Smooth muscle cell (in vitro differentiated cells): ENCODE data around the gene POLR3E. TPM values are rescaled to one million over a fixed set of nuclear protein-coding genes. Genes with fewer than 3 reads are reported as not detected.
A peak's percentile ranks its signal among the peaks of the same experiment; 100 is the strongest.

ENCODE experiments used
- DNase-seq: peaks from one replicate; lab custom pipeline; 2025; ENCODE audit not compliant: unreplicated experiment; lab: John Stamatoyannopoulos, UW
- H2AFZ ChIP-seq: fragments of 200-600 bp; sonication (generic); 2 replicates; pipeline ENCODE4 v1.6.0; 2016; ENCODE audit warnings: antibody characterized with exemption, low read depth, mild to moderate bottlenecking
- H3F3A ChIP-seq: fragments of 200-600 bp; sonication (generic); 2 replicates; pipeline ENCODE4 v1.6.0; 2017; ENCODE audit warnings: antibody characterized with exemption, low read depth
- H3K27ac ChIP-seq: fragments of 200-600 bp; sonication (generic); 2 replicates; pipeline ENCODE4 v1.5.1; 2016; ENCODE audit warnings: low read depth, mild to moderate bottlenecking
- H3K27me3 ChIP-seq: fragments of 200-600 bp; sonication (generic); 2 replicates; pipeline ENCODE4 v1.6.1; 2016; ENCODE audit warnings: low read depth, mild to moderate bottlenecking
- H3K36me3 ChIP-seq: fragments of 200-600 bp; sonication (generic); 2 replicates; pipeline ENCODE4 v1.5.1; 2016; ENCODE audit warnings: low read depth
- H3K4me1 ChIP-seq: fragments of 200-600 bp; sonication (generic); 2 replicates; pipeline ENCODE4 v1.5.1; 2016; ENCODE audit warnings: low read depth
- H3K4me2 ChIP-seq: fragments of 200-600 bp; sonication (generic); 2 replicates; pipeline ENCODE4 v1.6.0; 2016; ENCODE audit warnings: mild to moderate bottlenecking
- H3K4me3 ChIP-seq: fragments of 200-600 bp; sonication (generic); 2 replicates; pipeline ENCODE4 v1.5.1; 2016; ENCODE audit warnings: mild to moderate bottlenecking
- H3K79me2 ChIP-seq: fragments of 200-600 bp; sonication (generic); 2 replicates; pipeline ENCODE4 v1.6.0; 2016; ENCODE audit warnings: low read depth, mild to moderate bottlenecking
- H3K9ac ChIP-seq: fragments of 200-600 bp; sonication (generic); 2 replicates; pipeline ENCODE4 v1.6.0; 2016; ENCODE audit warnings: low read depth
- H3K9me3 ChIP-seq: fragments of 200-600 bp; sonication (generic); replicated peaks from 2 replicates; pipeline ENCODE4 v1.5.1; 2016; ENCODE audit warnings: low read depth
- H4K20me1 ChIP-seq: fragments of 200-600 bp; sonication (generic); 2 replicates; pipeline ENCODE4 v1.6.0; 2016; ENCODE audit warnings: low read depth
- CTCF ChIP-seq: fragments of 200-600 bp; sonication (generic); IDR thresholded peaks from 2 replicates; pipeline ENCODE4 v1.5.1; 2017; ENCODE audit warnings: borderline replicate concordance, mild to moderate bottlenecking, antibody characterized with exemption; ENCODE audit not compliant: insufficient read depth, poor library complexity, severe bottlenecking
- WGBS: methylation state at CpG from one replicate; pipeline ENCODE4 v1.1.7; 2016; ENCODE audit warnings: low lambda C conversion rate; 5-methylcytosine and 5-hydroxymethylcytosine counted together
- polyA plus RNA-seq: library from polyadenylated mRNA; unstranded; fragments of >200 nt; fragmentation: Nextera tagmentation; extraction: Ambion mirVana; gene quantifications from 2 replicates; pipeline ENCODE4 v1.2.1, GENCODE V29; 2016
- total RNA-seq: library from RNA; depleted of rRNA; stranded (reverse); fragments of >200 nt; gene quantifications from 2 replicates; pipeline ENCODE4 v1.2.3, GENCODE V29; 2014

Gene POLR3E
- total and polyA plus RNA-seq, 2 experiments from 2014 or later: 13.9 to 31.2 TPM

GRCh38 chr16:22293137-22294106, 3.8 kb upstream of the POLR3E start:
- Histone ChIP-seq H2AFZ (no peak overlapping the region), H3K27me3 (no peaks in the 10 kb centered on the region), H3K36me3 (no peaks in the 10 kb centered on the region), H3K27ac (no peak overlapping the region), H3K79me2 (no peaks in the 10 kb centered on the region), H3K4me2 (no peak overlapping the region), H3K4me1 (peaks cover 5% of the 10 kb centered on the region), H3K9ac (no peak overlapping the region), H4K20me1 (peaks cover 2% of the 10 kb centered on the region), H3F3A (no peaks in the 10 kb centered on the region), H3K4me3 (no peak overlapping the region), H3K9me3 (no peaks in the 10 kb centered on the region)
- 96% methylated on average over 11 of the region's 11 CpGs for WGBS
- no peak for DNase-seq
- no peak for TF ChIP-seq CTCF

GRCh38 chr16:22296225-22297113, 740 bp upstream of the POLR3E start:
- Histone ChIP-seq H3K4me3 (peak overlapping the region; percentile 90), H2AFZ (peak overlapping the region; percentile 80), H3K36me3 (no peaks in the 10 kb centered on the region), H3K4me2 (peak overlapping the region; percentile 90), H3K4me1 (peaks cover 5% of the 10 kb centered on the region), H3F3A (peaks cover 5% of the 10 kb centered on the region), H3K9ac (peak overlapping the region; percentile 62), H4K20me1 (peaks cover 30% of the 10 kb centered on the region), H3K79me2 (peaks cover 21% of the 10 kb centered on the region), H3K27ac (no peak overlapping the region), H3K9me3 (no peaks in the 10 kb centered on the region), H3K27me3 (no peaks in the 10 kb centered on the region)
- no peak for TF ChIP-seq CTCF
- DNase-seq: no peak
- 11% methylated on average over 17 of the region's 17 CpGs for WGBS

GRCh38 chr16:22297871-22298733, 893 bp downstream of the POLR3E start:
- Histone ChIP-seq H3K36me3 (no peaks in the 10 kb centered on the region), H3F3A (peaks cover 5% of the 10 kb centered on the region), H3K9me3 (no peaks in the 10 kb centered on the region), H3K27ac (peak overlapping the region; percentile 96), H3K4me1 (no peaks in the 10 kb centered on the region), H3K79me2 (peaks cover 33% of the 10 kb centered on the region), H3K4me3 (peak overlapping the region; percentile 90), H3K27me3 (no peaks in the 10 kb centered on the region), H3K4me2 (peak overlapping the region; percentile 87), H2AFZ (peak overlapping the region; percentile 59), H3K9ac (peak overlapping the region; percentile 96), H4K20me1 (peaks cover 47% of the 10 kb centered on the region)
- 6% methylated on average over 29 of the region's 39 CpGs for WGBS
- no peak for TF ChIP-seq CTCF
- DNase-seq: peak; percentile 47
